Measurements from ENCODE around the gene EDC4. TPM values are rescaled to one million over a fixed set of nuclear protein-coding genes. Genes with fewer than 3 reads are reported as not detected.
A peak's percentile ranks its signal among the peaks of the same experiment; 100 is the strongest.

The EDC4 gene
- total and polyA plus RNA-seq, 2 of the 13 experiments (the other 11 are each of a cell fraction or from before 2014, with no cell fraction given) = 51.4 to 59.1 TPM

DNA sequence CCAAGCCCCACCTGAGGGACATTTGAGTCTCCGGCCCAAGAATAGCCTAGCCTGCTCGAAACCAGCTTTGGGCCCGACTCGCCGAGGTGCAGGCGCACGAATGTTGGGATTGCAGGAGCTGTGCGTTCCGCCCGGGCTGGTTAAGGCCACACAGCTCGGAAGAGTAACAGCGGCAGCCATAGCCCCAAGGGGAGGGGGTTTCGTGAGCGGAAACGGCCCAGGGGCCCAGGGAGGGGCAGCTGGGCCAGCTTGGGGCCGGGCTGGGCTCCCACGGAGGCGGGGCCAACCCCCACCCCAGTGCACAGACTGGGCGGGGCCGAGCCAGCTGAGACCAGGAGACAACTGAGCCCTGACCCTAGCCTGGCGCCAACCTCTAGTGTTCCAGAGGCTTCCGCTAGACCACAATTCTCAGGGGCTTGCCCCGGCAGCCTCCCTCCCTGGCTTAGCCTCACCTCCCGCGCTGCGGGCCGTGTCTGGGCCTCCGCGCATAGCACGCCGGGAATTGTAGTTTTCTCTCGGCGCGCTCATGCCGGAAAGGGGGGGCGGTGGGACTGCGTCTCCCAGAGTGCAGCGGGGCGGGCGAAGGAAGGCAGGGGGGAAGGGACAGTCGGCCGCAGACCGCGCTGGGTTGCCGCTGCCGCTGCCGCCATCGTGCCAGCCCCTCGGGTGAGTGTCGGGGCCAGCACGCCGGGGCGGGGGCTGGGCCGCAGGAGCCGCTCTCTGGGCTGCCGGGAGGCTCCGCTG is 26.4 kb upstream of the EDC4 start, which contains the start of gene NUTF2 (continued):
- TF ChIP-seq, protein P1, sequence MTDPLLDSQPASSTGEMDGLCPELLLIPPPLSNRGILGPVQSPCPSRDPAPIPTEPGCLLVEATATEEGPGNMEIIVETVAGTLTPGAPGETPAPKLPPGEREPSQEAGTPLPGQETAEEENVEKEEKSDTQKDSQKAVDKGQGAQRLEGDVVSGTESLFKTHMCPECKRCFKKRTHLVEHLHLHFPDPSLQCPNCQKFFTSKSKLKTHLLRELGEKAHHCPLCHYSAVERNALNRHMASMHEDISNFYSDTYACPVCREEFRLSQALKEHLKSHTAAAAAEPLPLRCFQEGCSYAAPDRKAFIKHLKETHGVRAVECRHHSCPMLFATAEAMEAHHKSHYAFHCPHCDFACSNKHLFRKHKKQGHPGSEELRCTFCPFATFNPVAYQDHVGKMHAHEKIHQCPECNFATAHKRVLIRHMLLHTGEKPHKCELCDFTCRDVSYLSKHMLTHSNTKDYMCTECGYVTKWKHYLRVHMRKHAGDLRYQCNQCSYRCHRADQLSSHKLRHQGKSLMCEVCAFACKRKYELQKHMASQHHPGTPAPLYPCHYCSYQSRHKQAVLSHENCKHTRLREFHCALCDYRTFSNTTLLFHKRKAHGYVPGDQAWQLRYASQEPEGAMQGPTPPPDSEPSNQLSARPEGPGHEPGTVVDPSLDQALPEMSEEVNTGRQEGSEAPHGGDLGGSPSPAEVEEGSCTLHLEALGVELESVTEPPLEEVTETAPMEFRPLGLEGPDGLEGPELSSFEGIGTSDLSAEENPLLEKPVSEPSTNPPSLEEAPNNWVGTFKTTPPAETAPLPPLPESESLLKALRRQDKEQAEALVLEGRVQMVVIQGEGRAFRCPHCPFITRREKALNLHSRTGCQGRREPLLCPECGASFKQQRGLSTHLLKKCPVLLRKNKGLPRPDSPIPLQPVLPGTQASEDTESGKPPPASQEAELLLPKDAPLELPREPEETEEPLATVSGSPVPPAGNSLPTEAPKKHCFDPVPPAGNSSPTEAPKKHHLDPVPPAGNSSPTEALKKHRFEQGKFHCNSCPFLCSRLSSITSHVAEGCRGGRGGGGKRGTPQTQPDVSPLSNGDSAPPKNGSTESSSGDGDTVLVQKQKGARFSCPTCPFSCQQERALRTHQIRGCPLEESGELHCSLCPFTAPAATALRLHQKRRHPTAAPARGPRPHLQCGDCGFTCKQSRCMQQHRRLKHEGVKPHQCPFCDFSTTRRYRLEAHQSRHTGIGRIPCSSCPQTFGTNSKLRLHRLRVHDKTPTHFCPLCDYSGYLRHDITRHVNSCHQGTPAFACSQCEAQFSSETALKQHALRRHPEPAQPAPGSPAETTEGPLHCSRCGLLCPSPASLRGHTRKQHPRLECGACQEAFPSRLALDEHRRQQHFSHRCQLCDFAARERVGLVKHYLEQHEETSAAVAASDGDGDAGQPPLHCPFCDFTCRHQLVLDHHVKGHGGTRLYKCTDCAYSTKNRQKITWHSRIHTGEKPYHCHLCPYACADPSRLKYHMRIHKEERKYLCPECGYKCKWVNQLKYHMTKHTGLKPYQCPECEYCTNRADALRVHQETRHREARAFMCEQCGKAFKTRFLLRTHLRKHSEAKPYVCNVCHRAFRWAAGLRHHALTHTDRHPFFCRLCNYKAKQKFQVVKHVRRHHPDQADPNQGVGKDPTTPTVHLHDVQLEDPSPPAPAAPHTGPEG (CRISPR knock-in tag; IDR thresholded peaks at IDR 0.05) = peak; percentile 64
- TF ChIP-seq ZNF646 (CRISPR knock-in tag; IDR thresholded peaks at IDR 0.05) (0 out of 2 replicates have a peak, but pooled peaks have one; percentile 34), ZBTB49 (CRISPR knock-in tag; IDR thresholded peaks at IDR 0.05; ENCODE audit: borderline replicate concordance) (no peak), TRIM24 (CRISPR knock-in tag; IDR thresholded peaks at IDR 0.05) (no peak), ZNF280B (CRISPR knock-in tag; IDR thresholded peaks at IDR 0.05; ENCODE audit: borderline replicate concordance) (no peak; the same call in 1 of the 2 replicates), PRMT3 (CRISPR knock-in tag; IDR thresholded peaks at IDR 0.05; ENCODE audit: borderline replicate concordance, low read depth) (no peak; the same call in 1 of the 2 replicates)
